ENCODE measurements around the gene VDR. TPM values are rescaled to one million over a fixed set of nuclear protein-coding genes. Genes with fewer than 3 reads are reported as not detected.

The VDR gene
- total RNA-seq, 4 donors from 2014 or later, result 16.6 to 25.0 (median 21.3) TPM

DNA sequence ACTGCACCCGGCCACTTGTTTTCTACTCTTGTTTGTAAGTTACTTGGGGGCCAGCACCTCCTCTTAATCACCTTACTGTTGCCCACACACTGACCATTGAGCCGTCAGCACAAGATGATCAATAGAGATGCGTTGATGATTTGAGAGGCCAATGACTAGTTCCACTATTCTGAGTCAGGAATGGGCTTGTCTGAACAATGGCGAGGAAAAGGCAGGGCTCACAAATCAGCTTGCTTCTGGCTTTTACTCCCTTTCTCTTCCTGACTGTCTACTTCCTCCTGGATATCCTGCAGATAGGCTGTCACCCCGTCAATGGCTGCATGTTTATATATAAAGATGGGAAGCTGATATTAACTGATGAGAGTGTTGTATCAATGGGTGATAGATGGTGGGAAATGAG is 55.9 kb downstream of the VDR start:
- H3K27ac ChIP-seq, result no peak overlapping the region
- H3K4me3 ChIP-seq, result no peak overlapping the region
- intact Hi-C loops (cut with DNase I), result no loop called here
- no peaks in the 10 kb centered on the region for H3K9me3 ChIP-seq
- DNase-seq, result no peak
- TF ChIP-seq POLR2A (IDR thresholded peaks at IDR 0.05), result no peak
- TF ChIP-seq, protein P1, sequence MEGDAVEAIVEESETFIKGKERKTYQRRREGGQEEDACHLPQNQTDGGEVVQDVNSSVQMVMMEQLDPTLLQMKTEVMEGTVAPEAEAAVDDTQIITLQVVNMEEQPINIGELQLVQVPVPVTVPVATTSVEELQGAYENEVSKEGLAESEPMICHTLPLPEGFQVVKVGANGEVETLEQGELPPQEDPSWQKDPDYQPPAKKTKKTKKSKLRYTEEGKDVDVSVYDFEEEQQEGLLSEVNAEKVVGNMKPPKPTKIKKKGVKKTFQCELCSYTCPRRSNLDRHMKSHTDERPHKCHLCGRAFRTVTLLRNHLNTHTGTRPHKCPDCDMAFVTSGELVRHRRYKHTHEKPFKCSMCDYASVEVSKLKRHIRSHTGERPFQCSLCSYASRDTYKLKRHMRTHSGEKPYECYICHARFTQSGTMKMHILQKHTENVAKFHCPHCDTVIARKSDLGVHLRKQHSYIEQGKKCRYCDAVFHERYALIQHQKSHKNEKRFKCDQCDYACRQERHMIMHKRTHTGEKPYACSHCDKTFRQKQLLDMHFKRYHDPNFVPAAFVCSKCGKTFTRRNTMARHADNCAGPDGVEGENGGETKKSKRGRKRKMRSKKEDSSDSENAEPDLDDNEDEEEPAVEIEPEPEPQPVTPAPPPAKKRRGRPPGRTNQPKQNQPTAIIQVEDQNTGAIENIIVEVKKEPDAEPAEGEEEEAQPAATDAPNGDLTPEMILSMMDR (IDR thresholded peaks at IDR 0.05), result no peak
- H3K4me1 ChIP-seq, result peaks cover 0 to 34% (median 11%) of the 10 kb centered on the region in 3 donors
- WGBS, 2 donors, result 32 to 42% methylated on average over 5 of the region's 5 CpGs
- H3K27me3 ChIP-seq, result no peaks in the 10 kb centered on the region
- H3K36me3 ChIP-seq, result peaks cover 0 to 63% (median 2%) of the 10 kb centered on the region in 3 donors

DNA sequence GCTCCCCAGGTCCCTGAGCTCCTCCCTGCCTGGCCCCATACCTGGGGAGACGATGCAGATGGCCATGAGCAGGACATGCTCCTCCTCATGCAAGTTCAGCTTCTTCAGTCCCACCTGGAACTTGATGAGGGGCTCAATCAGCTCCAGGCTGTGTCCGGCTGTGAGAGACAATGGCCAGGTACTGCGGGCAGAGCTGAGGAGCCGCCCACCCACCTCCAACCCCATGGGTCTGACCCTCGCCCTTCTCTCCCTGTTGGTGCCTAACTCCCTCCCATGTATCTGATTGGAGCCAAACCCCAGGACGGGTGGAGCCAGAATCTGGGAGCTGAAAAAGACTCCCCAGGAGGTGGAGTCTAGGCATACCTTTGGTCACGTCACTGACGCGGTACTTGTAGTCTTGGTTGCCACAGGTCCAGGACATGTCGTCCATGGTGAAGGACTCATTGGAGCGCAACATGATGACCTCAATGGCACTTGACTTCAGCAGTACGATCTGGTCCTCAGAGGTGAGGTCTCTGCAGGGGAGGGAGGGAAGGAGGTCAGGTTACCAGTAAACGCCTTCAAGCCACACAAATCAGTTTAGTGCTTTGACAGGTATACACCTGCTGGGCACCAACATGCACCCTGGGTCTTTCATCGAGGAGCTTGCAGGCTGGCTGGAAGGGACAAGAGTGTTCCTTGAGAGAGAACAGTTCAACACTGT is 58.3 kb downstream of the VDR start:
- H3K36me3 ChIP-seq, result peaks cover 0 to 47% (median 0%) of the 10 kb centered on the region in 3 donors
- no peaks in the 10 kb centered on the region for H3K27me3 ChIP-seq
- no peaks in the 10 kb centered on the region for H3K9me3 ChIP-seq
- TF ChIP-seq, protein P1 (IDR thresholded peaks at IDR 0.05), result no peak
- no peak for TF ChIP-seq POLR2A (IDR thresholded peaks at IDR 0.05)
- intact Hi-C loops (cut with DNase I), result no loop called here
- WGBS, 2 donors, result 95% methylated on average over 8 to 11 of the region's 14 CpGs
- no peak overlapping the region for H3K4me3 ChIP-seq
- peaks cover 0 to 44% (median 11%) of the 10 kb centered on the region in 3 donors for H3K4me1 ChIP-seq
- no peak overlapping the region for H3K27ac ChIP-seq
- no peak for DNase-seq

- H3K27ac ChIP-seq, result peak overlapping the region in 2 of 4 donors; percentile 34 to 47
- H3K27me3 ChIP-seq, result no peaks in the 10 kb centered on the region
- no peaks in the 10 kb centered on the region for H3K9me3 ChIP-seq
- no peak overlapping the region for H3K4me3 ChIP-seq
- no peak for DNase-seq
- WGBS, 2 donors, result 83 to 93% methylated on average over 7 to 8 of the region's 8 CpGs
- TF ChIP-seq, protein P1 (IDR thresholded peaks at IDR 0.05), result no peak
- no peak for TF ChIP-seq POLR2A (IDR thresholded peaks at IDR 0.05)
- intact Hi-C loops (cut with DNase I), result no loop called here
- peaks cover 0 to 44% (median 11%) of the 10 kb centered on the region in 3 donors for H3K4me1 ChIP-seq
- H3K36me3 ChIP-seq, result peaks cover 0 to 34% (median 0%) of the 10 kb centered on the region in 3 donors
Measured at GRCh38 chr12:47845081-47845480, 59.7 kb downstream of the VDR start.

- 58 to 81% methylated on average over 8 to 22 of the region's 28 CpGs for WGBS, 2 donors
- intact Hi-C loops (cut with DNase I), result no loop called here
- Histone ChIP-seq H3K27ac (peak overlapping the region in 3 of 4 donors; percentile 8 to 47 (median 34)), H3K36me3 (peaks cover 0 to 34% (median 0%) of the 10 kb centered on the region in 3 donors), H3K9me3 (no peaks in the 10 kb centered on the region), H3K27me3 (no peaks in the 10 kb centered on the region), H3K4me3 (no peak overlapping the region), H3K4me1 (peaks cover 0 to 44% (median 11%) of the 10 kb centered on the region in 3 donors)
- DNase-seq, result no peak
- no peak for TF ChIP-seq POLR2A (IDR thresholded peaks at IDR 0.05)
- TF ChIP-seq, protein P1 (IDR thresholded peaks at IDR 0.05), result no peak
Measured at GRCh38 chr12:47844264-47845019, 60.4 kb downstream of the VDR start.

Data from esophagus squamous epithelium (tissue), 5 donors.